GM19043 (cell line): Measurements from ENCODE around the gene ZBTB40.

Source experiments
- ATAC-seq: cut with Tn5 transposase; IDR thresholded peaks from one replicate; pipeline ENCODE4 v1.9.1; 2021; ENCODE audit warnings: low read depth; ENCODE audit not compliant: unreplicated experiment

ZBTB40 gene

GRCh38 chr1:22496536-22497160, 45.0 kb downstream of the ZBTB40 start:
- no peak for ATAC-seq

- no peak for ATAC-seq
These were observed 46.8 kb downstream of the ZBTB40 start for GRCh38 chr1:22498463-22498862.

- no peak for ATAC-seq
These were observed 48.4 kb downstream of the ZBTB40 start for GRCh38 chr1:22500058-22500457.

- ATAC-seq = no peak
These were observed 48.8 kb downstream of the ZBTB40 start for GRCh38 chr1:22500471-22500870.

GRCh38 chr1:22502202-22502601, 50.6 kb downstream of the ZBTB40 start:
- no peak for ATAC-seq

- ATAC-seq = no peak
These were observed 52.2 kb downstream of the ZBTB40 start for GRCh38 chr1:22503721-22504410.

GRCh38 chr1:22506130-22506692, 54.6 kb downstream of the ZBTB40 start:
- ATAC-seq = no peak

- ATAC-seq = no peak
These were observed 55.9 kb downstream of the ZBTB40 start for GRCh38 chr1:22507587-22507986.

- no peak for ATAC-seq
These were observed 56.7 kb downstream of the ZBTB40 start for GRCh38 chr1:22508329-22508728.

GRCh38 chr1:22508991-22509390, 57.3 kb downstream of the ZBTB40 start:
- no peak for ATAC-seq

GRCh38 chr1:22509815-22510214, 58.2 kb downstream of the ZBTB40 start:
- no peak for ATAC-seq

- no peak for ATAC-seq
These were observed 61.2 kb downstream of the ZBTB40 start for GRCh38 chr1:22512873-22513272.

- ATAC-seq = no peak
These were observed 65.4 kb downstream of the ZBTB40 start for GRCh38 chr1:22516906-22517571.

GRCh38 chr1:22517956-22518355, 66.3 kb downstream of the ZBTB40 start:
- ATAC-seq = no peak

- no peak for ATAC-seq
These were observed 66.7 kb downstream of the ZBTB40 start for GRCh38 chr1:22518379-22518778.

GRCh38 chr1:22520871-22521270, 69.2 kb downstream of the ZBTB40 start:
- no peak for ATAC-seq

- ATAC-seq = no peak
These were observed 70.0 kb downstream of the ZBTB40 start for GRCh38 chr1:22521692-22522091.

- ATAC-seq = no peak
These were observed 70.6 kb downstream of the ZBTB40 start for GRCh38 chr1:22522221-22522743.

- ATAC-seq = no peak
These were observed 72.8 kb downstream of the ZBTB40 start for GRCh38 chr1:22524481-22524880.

GRCh38 chr1:22525211-22525610, 73.6 kb downstream of the ZBTB40 start:
- ATAC-seq = no peak

- ATAC-seq = no peak
These were observed 74.0 kb downstream of the ZBTB40 start for GRCh38 chr1:22525646-22526045.
